ENCODE measurements around the gene TSPAN9. TPM values are rescaled to one million over a fixed set of nuclear protein-coding genes. Genes with fewer than 3 reads are reported as not detected.

The TSPAN9 gene
- total RNA-seq, 1 experiment from 2014 or later = 9.6 TPM

GRCh38 chr12:3201339-3202051 lies 124.3 kb downstream of the TSPAN9 start:
- Histone ChIP-seq H4K20me1 (ENCODE audit: insufficient read depth) (no peaks in the 10 kb centered on the region), H3K27ac (no peak overlapping the region), H2AFZ (no peak overlapping the region), H3F3A (ENCODE audit: insufficient read depth, low read depth) (no peaks in the 10 kb centered on the region), H3K4me3 (no peak overlapping the region), H3K79me2 (ENCODE audit: low read depth) (no peaks in the 10 kb centered on the region), H3K9me3 (ENCODE audit: insufficient read depth, low read depth) (no peaks in the 10 kb centered on the region), H3K36me3 (ENCODE audit: low read depth) (no peaks in the 10 kb centered on the region), H3K4me2 (no peak overlapping the region), H3K4me1 (replicated peaks; ENCODE audit: insufficient read depth) (no peaks in the 10 kb centered on the region), H3K27me3 (ENCODE audit: insufficient read depth, low read depth) (peaks cover 23% of the 10 kb centered on the region; the same call in 1 of the 2 replicates), H3K9me2 (ENCODE audit: insufficient read depth) (no peaks in the 10 kb centered on the region)
- TF ChIP-seq EZH2 (IDR thresholded peaks at IDR 0.05; ENCODE audit: low read depth) = no peak
- TF ChIP-seq CTCF (conservative IDR thresholded peaks at IDR 0.05) = no peak
- no TSS peak for BruUV-seq (replicated peaks)
- POLR2A ChIA-PET (ENCODE audit: unreplicated experiment) = no interaction called here
- intact Hi-C loops (cut with micrococcal nuclease; ENCODE audit: unreplicated experiment) = loop anchor here (2.0 to 5.0 kb wide), 3 partner anchors 35 to 73 kb away; no protein-coding TSS in a partner anchor
- DNase-seq = no peak
- CTCF ChIA-PET = interaction anchor here (1.2 kb wide), 1 partner anchor 9 kb away, joined by 3 read pairs; no protein-coding TSS in a partner anchor

- TF ChIP-seq EZH2 (IDR thresholded peaks at IDR 0.05; ENCODE audit: low read depth) (no peak), CTCF (conservative IDR thresholded peaks at IDR 0.05) (no peak)
- H3F3A ChIP-seq (ENCODE audit: insufficient read depth, low read depth) = no peaks in the 10 kb centered on the region
- no peaks in the 10 kb centered on the region for H3K4me1 ChIP-seq (replicated peaks; ENCODE audit: insufficient read depth)
- CTCF ChIA-PET = interaction anchor here (1.2 kb wide), 1 partner anchor 9 kb away, joined by 3 read pairs; no protein-coding TSS in a partner anchor
- H4K20me1 ChIP-seq (ENCODE audit: insufficient read depth) = no peaks in the 10 kb centered on the region
- H3K4me3 ChIP-seq = no peak overlapping the region
- no peak overlapping the region for H2AFZ ChIP-seq
- BruUV-seq (replicated peaks) = no TSS peak
- DNase-seq = no peak
- no peak overlapping the region for H3K4me2 ChIP-seq
- intact Hi-C loops (cut with micrococcal nuclease; ENCODE audit: unreplicated experiment) = loop anchor here (5.0 kb wide), 1 partner anchor 65 kb away; no protein-coding TSS in a partner anchor
- peaks cover 23% of the 10 kb centered on the region; the same call in 1 of the 2 replicates for H3K27me3 ChIP-seq (ENCODE audit: insufficient read depth, low read depth)
- no peaks in the 10 kb centered on the region for H3K79me2 ChIP-seq (ENCODE audit: low read depth)
- no peaks in the 10 kb centered on the region for H3K36me3 ChIP-seq (ENCODE audit: low read depth)
- no peaks in the 10 kb centered on the region for H3K9me3 ChIP-seq (ENCODE audit: insufficient read depth, low read depth)
- no peak overlapping the region for H3K27ac ChIP-seq
- POLR2A ChIA-PET (ENCODE audit: unreplicated experiment) = no interaction called here
- H3K9me2 ChIP-seq (ENCODE audit: insufficient read depth) = no peaks in the 10 kb centered on the region
Observed at GRCh38 chr12:3202096-3202495, 124.9 kb downstream of the TSPAN9 start.

GRCh38 chr12:3202734-3203446 lies 125.7 kb downstream of the TSPAN9 start:
- ChIA-PET POLR2A (ENCODE audit: unreplicated experiment) (interaction anchor here (0.6 kb wide), 1 partner anchor 34 kb away, joined by 4 read pairs; no protein-coding TSS in a partner anchor), CTCF (interaction anchor here (1.2 kb wide), 1 partner anchor 10 kb away, joined by 3 read pairs; no protein-coding TSS in a partner anchor)
- H3K9me3 ChIP-seq (ENCODE audit: insufficient read depth, low read depth) = no peaks in the 10 kb centered on the region
- H3K27ac ChIP-seq = no peak overlapping the region
- TF ChIP-seq EZH2 (IDR thresholded peaks at IDR 0.05; ENCODE audit: low read depth) (no peak), CTCF (conservative IDR thresholded peaks at IDR 0.05) (peak; percentile 99)
- no peaks in the 10 kb centered on the region for H4K20me1 ChIP-seq (ENCODE audit: insufficient read depth)
- H3F3A ChIP-seq (ENCODE audit: insufficient read depth, low read depth) = no peaks in the 10 kb centered on the region
- peaks cover 23% of the 10 kb centered on the region; the same call in 1 of the 2 replicates for H3K27me3 ChIP-seq (ENCODE audit: insufficient read depth, low read depth)
- no TSS peak for BruUV-seq (replicated peaks)
- no peak overlapping the region for H3K4me2 ChIP-seq
- no peak overlapping the region for H2AFZ ChIP-seq
- H3K79me2 ChIP-seq (ENCODE audit: low read depth) = no peaks in the 10 kb centered on the region
- H3K9me2 ChIP-seq (ENCODE audit: insufficient read depth) = no peaks in the 10 kb centered on the region
- intact Hi-C loops (cut with micrococcal nuclease; ENCODE audit: unreplicated experiment) = loop anchor here (5.0 kb wide), 1 partner anchor 66 kb away; no protein-coding TSS in a partner anchor
- DNase-seq = peak in 1 of 2 experiments; percentile 58
- H3K4me1 ChIP-seq (replicated peaks; ENCODE audit: insufficient read depth) = no peaks in the 10 kb centered on the region
- no peak overlapping the region for H3K4me3 ChIP-seq
- no peaks in the 10 kb centered on the region for H3K36me3 ChIP-seq (ENCODE audit: low read depth)
